ENCODE measurements around the gene MED13.
"Not testable (repeated sequence)": the region's sequence is repeated elsewhere in the genome, so short reads cannot be mapped to it uniquely, and the experiment has no call there.

Gene MED13

DNA sequence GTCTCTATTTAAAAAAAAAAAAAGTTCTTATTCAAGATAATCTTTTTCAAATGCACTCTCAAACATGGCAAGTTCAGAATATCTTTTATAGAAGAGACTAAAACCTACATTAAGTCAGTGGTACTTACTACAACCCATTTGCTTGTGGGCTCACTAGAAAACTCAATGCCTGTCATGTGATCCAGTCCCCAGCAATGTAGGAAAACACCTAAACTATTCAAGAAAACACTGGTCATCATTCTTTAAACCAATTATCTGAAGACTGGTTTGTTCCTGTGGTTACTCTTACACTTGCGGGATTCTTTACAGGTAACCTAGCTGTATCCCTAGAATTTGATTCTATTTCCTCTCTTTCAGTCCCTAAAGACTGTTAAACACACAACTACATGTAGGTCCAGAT, 19.6 kb downstream of the MED13 start:
- DNase-seq: no peak
- Mint-ChIP-seq H3K9me3 (no peaks in the 10 kb centered on the region), H3K27ac (no peak overlapping the region), H3K4me3 (no peak overlapping the region), H3K27me3 (no peaks in the 10 kb centered on the region), H3K4me1 (peaks cover 41% of the 10 kb centered on the region)
- no peak for ATAC-seq

GRCh38 chr17:62045109-62045508, 20.0 kb downstream of the MED13 start:
- no peaks in the 10 kb centered on the region for H3K9me3 Mint-ChIP-seq
- H3K4me3 Mint-ChIP-seq: no peak overlapping the region
- peaks cover 38% of the 10 kb centered on the region for H3K4me1 Mint-ChIP-seq
- H3K27me3 Mint-ChIP-seq: no peaks in the 10 kb centered on the region
- H3K27ac Mint-ChIP-seq: peak overlapping the region in 1 of 2 donors; percentile 46
- DNase-seq (no peak), ATAC-seq (no peak)

- DNase-seq: no peak
- Mint-ChIP-seq H3K27me3 (no peaks in the 10 kb centered on the region), H3K27ac (no peak overlapping the region), H3K4me1 (peaks cover 31% of the 10 kb centered on the region), H3K4me3 (no peak overlapping the region), H3K9me3 (no peaks in the 10 kb centered on the region)
- no peak for ATAC-seq
Measured at GRCh38 chr17:62043602-62044001, 21.5 kb downstream of the MED13 start.

GRCh38 chr17:62043140-62043539, 21.9 kb downstream of the MED13 start:
- Mint-ChIP-seq H3K27ac (no peak overlapping the region), H3K9me3 (no peaks in the 10 kb centered on the region), H3K4me3 (no peak overlapping the region), H3K27me3 (no peaks in the 10 kb centered on the region), H3K4me1 (peaks cover 33% of the 10 kb centered on the region)
- DNase-seq (no peak), ATAC-seq (no peak)

DNA sequence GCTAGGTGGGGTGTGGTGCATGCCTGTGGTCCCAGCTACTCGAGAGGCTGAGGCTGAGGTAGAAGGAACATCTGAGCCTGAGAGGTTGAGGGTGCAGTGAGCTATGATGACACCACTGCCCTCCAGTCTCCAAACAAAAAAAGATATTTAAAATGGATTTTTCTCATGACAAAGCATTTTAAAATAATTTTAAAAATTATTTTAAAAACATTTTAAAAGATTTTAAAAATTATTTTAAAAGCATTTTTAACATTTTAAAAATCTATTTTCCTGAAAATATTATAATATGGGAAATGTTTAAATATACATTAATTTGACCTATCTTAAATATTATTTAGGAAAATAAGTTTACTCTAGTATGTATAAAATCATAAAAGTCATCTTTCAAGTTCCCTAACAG, 26.8 kb downstream of the MED13 start:
- Mint-ChIP-seq H3K4me1 (peaks cover 18% of the 10 kb centered on the region), H3K4me3 (no peak overlapping the region), H3K27ac (no peak overlapping the region), H3K27me3 (no peaks in the 10 kb centered on the region), H3K9me3 (no peaks in the 10 kb centered on the region)
- DNase-seq: no peak
- no peak for ATAC-seq

DNA sequence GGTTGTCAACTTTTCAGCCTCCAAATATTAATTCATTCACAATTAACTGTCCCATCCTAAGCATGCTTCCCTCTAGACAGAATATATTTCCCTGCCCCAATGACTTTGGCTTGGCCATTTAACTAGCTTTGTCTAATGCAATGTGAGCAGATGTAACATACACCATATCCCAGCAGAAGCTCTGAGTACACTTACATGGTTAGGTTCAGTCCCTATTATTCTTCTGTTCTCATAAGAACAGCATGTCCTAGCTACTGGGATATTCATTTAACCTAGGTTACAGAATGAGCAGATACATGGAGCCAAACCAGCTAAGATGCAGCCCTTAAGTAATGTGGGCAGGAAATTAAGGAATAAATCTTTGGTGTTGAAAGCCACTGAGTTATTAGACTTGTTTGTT, 31.8 kb downstream of the MED13 start:
- H3K4me1 Mint-ChIP-seq: no peaks in the 10 kb centered on the region
- H3K27ac Mint-ChIP-seq: peak overlapping the region in 1 of 2 donors; percentile 59
- no peak overlapping the region for H3K4me3 Mint-ChIP-seq
- DNase-seq (no peak), ATAC-seq (no peak)
- H3K9me3 Mint-ChIP-seq: no peaks in the 10 kb centered on the region
- H3K27me3 Mint-ChIP-seq: no peaks in the 10 kb centered on the region

GRCh38 chr17:62032480-62032879, 32.6 kb downstream of the MED13 start:
- H3K4me1 Mint-ChIP-seq: no peaks in the 10 kb centered on the region
- H3K27me3 Mint-ChIP-seq: no peaks in the 10 kb centered on the region
- ATAC-seq: no peak
- H3K27ac Mint-ChIP-seq: peak overlapping the region in 1 of 2 donors; percentile 71
- H3K9me3 Mint-ChIP-seq: no peaks in the 10 kb centered on the region
- DNase-seq: no peak
- H3K4me3 Mint-ChIP-seq: no peak overlapping the region

DNA sequence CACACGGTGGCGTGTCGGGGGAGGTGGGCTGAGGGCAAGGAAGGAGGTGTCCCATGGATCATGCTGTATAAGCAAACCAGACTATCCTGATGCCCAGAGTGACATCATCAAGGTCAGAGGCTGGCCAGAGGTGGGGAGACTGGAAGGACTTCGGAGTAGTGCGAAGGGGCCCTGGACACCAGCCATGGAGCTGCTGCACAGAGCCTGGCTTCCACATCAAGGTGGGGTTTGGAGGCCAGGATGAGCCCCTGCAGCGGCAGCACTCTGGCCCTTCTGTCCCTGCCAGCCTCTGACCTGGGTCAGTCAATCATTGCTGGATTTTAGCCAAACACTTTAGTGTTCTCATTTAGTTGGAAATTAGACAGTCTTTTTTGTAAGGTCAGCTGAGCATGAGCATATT, 34.8 kb downstream of the MED13 start:
- no peak for ATAC-seq
- Mint-ChIP-seq H3K9me3 (no peaks in the 10 kb centered on the region), H3K27ac (no peak overlapping the region)

DNA sequence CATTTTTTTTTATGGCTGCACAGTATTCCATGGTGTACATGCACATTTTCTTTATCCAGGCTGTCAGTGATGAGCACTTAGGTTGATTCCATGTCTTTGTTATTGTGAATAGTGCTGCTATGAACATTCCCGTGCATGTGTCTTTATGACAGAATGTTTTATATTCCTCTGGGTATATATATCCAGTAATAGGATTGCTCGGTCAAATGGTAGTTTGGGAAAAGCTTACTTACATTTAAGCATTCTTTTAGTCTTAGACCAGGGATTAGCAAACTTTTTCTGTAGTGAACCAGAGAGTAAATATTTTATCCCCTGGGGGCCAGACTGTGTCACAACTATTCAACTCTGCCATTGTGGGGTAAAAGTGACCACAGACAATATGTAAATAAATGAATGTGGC, 40.2 kb downstream of the MED13 start:
- no peak for DNase-seq

More for the DNA sequence above, 34.8 kb downstream of the MED13 start:
- Mint-ChIP-seq H3K27me3 (no peaks in the 10 kb centered on the region), H3K4me1 (no peaks in the 10 kb centered on the region), H3K4me3 (no peak overlapping the region)
- DNase-seq: no peak

GRCh38 chr17:62017912-62018311, 47.2 kb downstream of the MED13 start:
- Mint-ChIP-seq H3K9me3 (no peaks in the 10 kb centered on the region), H3K4me3 (no peak overlapping the region), H3K4me1 (no peaks in the 10 kb centered on the region), H3K27me3 (no peaks in the 10 kb centered on the region), H3K27ac (no peak overlapping the region)
- ATAC-seq (no peak), DNase-seq (no peak)

More for the DNA sequence above, 40.2 kb downstream of the MED13 start:
- no peaks in the 10 kb centered on the region for H3K4me1 Mint-ChIP-seq
- ATAC-seq: no peak
- H3K27ac Mint-ChIP-seq: no peak overlapping the region
- H3K9me3 Mint-ChIP-seq: no peaks in the 10 kb centered on the region
- H3K27me3 Mint-ChIP-seq: no peaks in the 10 kb centered on the region
- no peak overlapping the region for H3K4me3 Mint-ChIP-seq

- H3K27ac Mint-ChIP-seq: no peak overlapping the region
- H3K4me3 Mint-ChIP-seq: no peak overlapping the region
- no peaks in the 10 kb centered on the region for H3K27me3 Mint-ChIP-seq
- DNase-seq: no peak
- no peak for ATAC-seq
- H3K9me3 Mint-ChIP-seq: no peaks in the 10 kb centered on the region
- no peaks in the 10 kb centered on the region for H3K4me1 Mint-ChIP-seq
Measured at GRCh38 chr17:62017496-62017895, 47.6 kb downstream of the MED13 start.

DNA sequence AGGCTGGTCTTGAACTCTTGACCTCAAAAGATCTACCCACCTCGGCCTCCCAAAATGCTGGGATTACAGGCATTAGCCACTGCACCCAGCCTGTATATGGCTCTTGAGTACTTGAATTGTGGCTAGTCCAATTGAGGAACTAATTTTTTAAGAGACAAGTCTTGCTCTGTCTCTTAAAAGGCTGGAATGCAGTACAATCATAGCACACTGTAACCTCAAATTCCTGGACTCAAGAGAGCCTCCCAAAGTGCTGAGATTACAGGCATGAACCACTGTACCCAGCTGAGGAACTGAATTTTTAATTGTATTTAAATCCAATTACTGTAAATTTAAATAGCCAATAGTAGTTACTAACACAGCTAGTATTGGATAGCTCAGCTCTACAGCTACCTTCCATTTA, 50.6 kb downstream of the MED13 start:
- Mint-ChIP-seq H3K27me3 (no peaks in the 10 kb centered on the region), H3K27ac (peak overlapping the region in 1 of 2 donors; percentile 66), H3K9me3 (no peaks in the 10 kb centered on the region), H3K4me1 (peaks cover 5% of the 10 kb centered on the region), H3K4me3 (no peak overlapping the region)
- no peak for DNase-seq
- no peak for ATAC-seq

- H3K27ac Mint-ChIP-seq: no peak overlapping the region
- no peaks in the 10 kb centered on the region for H3K9me3 Mint-ChIP-seq
- H3K4me3 Mint-ChIP-seq: no peak overlapping the region
- no peaks in the 10 kb centered on the region for H3K27me3 Mint-ChIP-seq
- ATAC-seq: no peak
- DNase-seq: no peak
- H3K4me1 Mint-ChIP-seq: peaks cover 31% of the 10 kb centered on the region
Measured at GRCh38 chr17:62009220-62009619, 55.9 kb downstream of the MED13 start.

DNA sequence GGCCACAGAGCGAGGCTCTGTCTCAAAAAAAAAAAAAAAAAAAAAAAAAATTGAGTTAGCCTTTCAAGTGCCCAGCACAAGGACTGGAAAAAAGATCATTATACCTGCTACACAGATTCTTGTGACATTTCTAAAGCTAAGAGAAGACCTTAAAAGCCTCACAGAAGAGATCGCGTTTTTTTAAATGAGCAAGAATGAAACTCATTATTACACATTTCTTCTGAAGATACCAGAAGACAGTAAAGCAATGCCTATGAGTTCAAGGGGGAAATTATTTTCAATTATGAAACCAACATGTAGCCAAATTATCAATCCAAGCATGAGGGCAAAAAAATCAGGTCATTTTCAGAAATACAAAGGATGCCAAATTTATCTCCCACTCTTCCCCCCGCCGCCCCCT, 56.8 kb downstream of the MED13 start:
- ATAC-seq: peak; percentile 73
- Mint-ChIP-seq H3K4me3 (peak overlapping the region in 1 of 2 donors; percentile 4), H3K4me1 (peaks cover 37% of the 10 kb centered on the region), H3K27me3 (no peaks in the 10 kb centered on the region), H3K9me3 (no peaks in the 10 kb centered on the region), H3K27ac (no peak overlapping the region)
- DNase-seq: no peak

DNA sequence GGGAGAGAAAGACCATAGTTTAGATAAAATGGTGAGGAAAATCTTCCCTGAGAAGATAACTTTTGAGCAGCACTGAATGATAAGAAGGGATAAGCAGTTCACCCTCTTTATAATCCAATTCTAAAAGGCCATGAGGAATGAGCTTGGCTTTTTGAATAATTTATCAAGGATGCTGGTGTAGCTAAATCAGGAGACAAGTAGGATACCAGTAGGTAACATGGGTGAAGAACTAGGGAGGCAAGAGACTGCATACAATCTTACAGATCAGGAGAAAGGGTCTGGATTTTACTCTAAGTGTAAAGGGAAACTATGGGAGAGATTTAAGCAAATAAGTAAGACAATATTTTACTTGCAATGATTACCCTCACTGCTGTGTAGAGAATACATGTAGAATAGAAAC, 60.7 kb downstream of the MED13 start:
- Mint-ChIP-seq H3K4me3 (no peak overlapping the region), H3K9me3 (no peaks in the 10 kb centered on the region), H3K27me3 (no peaks in the 10 kb centered on the region), H3K27ac (no peak overlapping the region), H3K4me1 (peaks cover 50% of the 10 kb centered on the region)
- DNase-seq (no peak), ATAC-seq (no peak)

- not testable (repeated sequence) for DNase-seq, H3K4me3 Mint-ChIP-seq, H3K27ac Mint-ChIP-seq, ATAC-seq, H3K9me3 Mint-ChIP-seq, H3K27me3 Mint-ChIP-seq
- H3K4me1 Mint-ChIP-seq: peaks cover 41% of the 10 kb centered on the region
Measured at GRCh38 chr17:62003141-62003540, 61.9 kb downstream of the MED13 start.

GRCh38 chr17:62001105-62001504, 64.0 kb downstream of the MED13 start:
- Mint-ChIP-seq H3K9me3 (no peaks in the 10 kb centered on the region), H3K4me3 (no peak overlapping the region), H3K27me3 (no peaks in the 10 kb centered on the region), H3K4me1 (peaks cover 46% of the 10 kb centered on the region), H3K27ac (no peak overlapping the region)
- no peak for ATAC-seq
- DNase-seq: no peak

Measured in stimulated activated naive CD8-positive, alpha-beta T cell treated with anti-CD3 and anti-CD28 coated beads, Interleukin-15, amount 100 ng/mL, for 72 hours (primary cell).